Neural cell (in vitro differentiated cells): ENCODE results near the gene NIF3L1. TPM values are rescaled to one million over a fixed set of nuclear protein-coding genes. Genes with fewer than 3 reads are reported as not detected.

Experiments used
- H2AFZ ChIP-seq: fragments of 200-600, 300-800 bp; sonication (generic), shearing (Covaris generic); 2 replicates; pipeline ENCODE4 v1.6.0; 2014; ENCODE audit warnings: low read depth, mild to moderate bottlenecking, antibody characterized with exemption, low read length, moderate library complexity
- H3F3A ChIP-seq: fragments of 200-600 bp; shearing (Covaris generic); 2 replicates; pipeline ENCODE4 v1.6.1; 2016; ENCODE audit warnings: mild to moderate bottlenecking, moderate library complexity, mixed read lengths, antibody characterized with exemption, low read length; ENCODE audit not compliant: insufficient read depth, poor library complexity, severe bottlenecking
- H3K27ac ChIP-seq: fragments of 200-600, 300-800 bp; sonication (generic), shearing (Covaris generic); 2 replicates; pipeline ENCODE4 v1.5.1; 2014; ENCODE audit warnings: mild to moderate bottlenecking, low read length, moderate library complexity
- H3K27me3 ChIP-seq: fragments of 300-800, 200-600 bp; sonication (generic), shearing (Covaris generic); 2 replicates; pipeline ENCODE4 v1.6.0; 2014; ENCODE audit warnings: mild to moderate bottlenecking, low read depth, low read length, moderate library complexity; ENCODE audit not compliant: insufficient read depth
- H3K36me3 ChIP-seq: fragments of 300-800, 200-600 bp; sonication (generic), shearing (Covaris generic); 2 replicates; pipeline ENCODE4 v1.5.1; 2014; ENCODE audit warnings: mild to moderate bottlenecking, antibody characterized with exemption, low read length, moderate library complexity; ENCODE audit not compliant: insufficient read depth
- H3K4me2 ChIP-seq: fragments of 300-800, 200-600 bp; sonication (generic), shearing (Covaris generic); 2 replicates; pipeline ENCODE4 v1.6.0; 2014; ENCODE audit warnings: mild to moderate bottlenecking, low read length
- H3K4me3 ChIP-seq: fragments of 300-800, 200-600 bp; sonication (generic), shearing (Covaris generic); 2 replicates; pipeline ENCODE4 v1.5.1; 2014; ENCODE audit warnings: mild to moderate bottlenecking, low read length, moderate library complexity
- H3K79me2 ChIP-seq: fragments of 200-600 bp; shearing (Covaris generic); replicated peaks from 2 replicates; pipeline ENCODE4 v1.6.0; 2014; ENCODE audit warnings: mild to moderate bottlenecking, low read length, moderate library complexity; ENCODE audit not compliant: insufficient read depth
- H3K9ac ChIP-seq: fragments of 300-800, 200-600 bp; sonication (generic), shearing (Covaris generic); 2 replicates; pipeline ENCODE4 v1.6.1; 2016; ENCODE audit warnings: mild to moderate bottlenecking, low read length, mixed read lengths
- H3K9me2 ChIP-seq: fragments of 200-600 bp; shearing (Covaris generic); 2 replicates; pipeline ENCODE4 v1.6.1; 2016; ENCODE audit warnings: mild to moderate bottlenecking, low read length, mixed read lengths; ENCODE audit not compliant: insufficient read depth
- H3K9me3 ChIP-seq: fragments of 200-600, 300-800 bp; sonication (generic), shearing (Covaris generic); 2 replicates; pipeline ENCODE4 v1.6.1; 2016; ENCODE audit warnings: mild to moderate bottlenecking, mixed run types, low read length, moderate library complexity, mixed read lengths
- H4K20me1 ChIP-seq: fragments of 200-600 bp; shearing (Covaris generic); 2 replicates; pipeline ENCODE4 v1.6.1; 2016; ENCODE audit warnings: mild to moderate bottlenecking, mixed run types; ENCODE audit not compliant: insufficient read depth
- EP300 ChIP-seq: fragments of 450-650 bp; conservative IDR thresholded peaks from 2 replicates; pipeline ENCODE4 v1.6.1; 2014; ENCODE audit warnings: antibody characterized with exemption, mild to moderate bottlenecking, moderate library complexity; ENCODE audit not compliant: poor library complexity, severe bottlenecking
- EZH2 ChIP-seq: fragments of 200-600, 300-800 bp; shearing (Covaris generic), sonication (generic); IDR thresholded peaks from 2 replicates; pipeline ENCODE4 v1.6.1; 2014; ENCODE audit warnings: antibody characterized with exemption, low read length, borderline replicate concordance, mild to moderate bottlenecking; ENCODE audit not compliant: insufficient read depth, poor library complexity, severe bottlenecking
- MXI1 ChIP-seq: fragments of 450-650 bp; conservative IDR thresholded peaks from 2 replicates; pipeline ENCODE4 v1.6.1; 2014; ENCODE audit warnings: antibody characterized with exemption, mild to moderate bottlenecking; ENCODE audit not compliant: poor library complexity, severe bottlenecking
- POLR2AphosphoS5 ChIP-seq: IDR thresholded peaks from 2 replicates; pipeline ENCODE4 v1.6.1; 2012
- RAD21 ChIP-seq: fragments of 450-650 bp; conservative IDR thresholded peaks from 2 replicates; pipeline ENCODE4 v1.6.1; 2014; ENCODE audit warnings: antibody characterized with exemption, mild to moderate bottlenecking, moderate library complexity
- SMC3 ChIP-seq: fragments of 450-650 bp; conservative IDR thresholded peaks from 2 replicates; pipeline ENCODE4 v1.6.1; 2014; ENCODE audit warnings: antibody characterized with exemption, mild to moderate bottlenecking, moderate library complexity; ENCODE audit not compliant: poor library complexity
- TAF1 ChIP-seq: IDR thresholded peaks from 2 replicates; pipeline ENCODE4 v1.6.1; 2012; ENCODE audit warnings: low read depth
- polyA plus RNA-seq: library from polyadenylated mRNA; depleted of rRNA; stranded (reverse); fragments of >200 nt; gene quantifications from 2 replicates; pipeline ENCODE4 v1.2.3, GENCODE V29; 2014
- TF ChIP-seq, protein P1 (sequence below): fragments of 450-650 bp; IDR thresholded peaks from 2 replicates; pipeline ENCODE4 v1.5.1; 2014; ENCODE audit warnings: antibody characterized with exemption, mild to moderate bottlenecking, moderate library complexity; ENCODE audit not compliant: poor library complexity, severe bottlenecking
- TF ChIP-seq, protein P2 (sequence below): IDR thresholded peaks from 2 replicates; pipeline ENCODE4 v1.6.1; 2012; ENCODE audit warnings: borderline replicate concordance

NIF3L1 gene
- polyA plus RNA-seq, 1 donor from 2014 or later: 74.8 TPM

DNA sequence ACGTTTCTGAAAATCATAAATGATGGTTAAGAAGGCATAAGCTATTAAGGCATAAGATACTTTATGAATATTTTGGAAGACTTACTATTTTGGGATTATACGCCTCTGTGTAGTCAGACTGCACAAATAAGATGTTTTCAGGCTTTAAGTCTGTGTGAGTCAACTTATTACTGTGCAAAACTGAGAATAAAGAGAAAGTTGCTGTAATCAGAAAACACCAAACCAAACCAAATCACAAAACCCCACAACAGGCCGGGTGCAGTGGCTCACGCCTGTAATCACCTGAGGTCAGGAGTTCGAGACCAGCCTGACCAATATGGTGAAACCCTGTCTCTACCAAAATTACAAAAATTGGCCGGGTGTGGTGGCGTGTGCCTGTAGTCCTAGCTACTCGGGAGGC, 32.4 kb upstream of the NIF3L1 start:
- H4K20me1 ChIP-seq: peaks cover 51% of the 10 kb centered on the region
- no peak for TF ChIP-seq MXI1
- no peak for TF ChIP-seq RAD21
- no peak for TF ChIP-seq EZH2
- no peak for TF ChIP-seq EP300
- no peak for TF ChIP-seq POLR2AphosphoS5
- TF ChIP-seq, protein P1, sequence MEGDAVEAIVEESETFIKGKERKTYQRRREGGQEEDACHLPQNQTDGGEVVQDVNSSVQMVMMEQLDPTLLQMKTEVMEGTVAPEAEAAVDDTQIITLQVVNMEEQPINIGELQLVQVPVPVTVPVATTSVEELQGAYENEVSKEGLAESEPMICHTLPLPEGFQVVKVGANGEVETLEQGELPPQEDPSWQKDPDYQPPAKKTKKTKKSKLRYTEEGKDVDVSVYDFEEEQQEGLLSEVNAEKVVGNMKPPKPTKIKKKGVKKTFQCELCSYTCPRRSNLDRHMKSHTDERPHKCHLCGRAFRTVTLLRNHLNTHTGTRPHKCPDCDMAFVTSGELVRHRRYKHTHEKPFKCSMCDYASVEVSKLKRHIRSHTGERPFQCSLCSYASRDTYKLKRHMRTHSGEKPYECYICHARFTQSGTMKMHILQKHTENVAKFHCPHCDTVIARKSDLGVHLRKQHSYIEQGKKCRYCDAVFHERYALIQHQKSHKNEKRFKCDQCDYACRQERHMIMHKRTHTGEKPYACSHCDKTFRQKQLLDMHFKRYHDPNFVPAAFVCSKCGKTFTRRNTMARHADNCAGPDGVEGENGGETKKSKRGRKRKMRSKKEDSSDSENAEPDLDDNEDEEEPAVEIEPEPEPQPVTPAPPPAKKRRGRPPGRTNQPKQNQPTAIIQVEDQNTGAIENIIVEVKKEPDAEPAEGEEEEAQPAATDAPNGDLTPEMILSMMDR: no peak
- TF ChIP-seq TAF1: no peak
- H3K27me3 ChIP-seq: no peaks in the 10 kb centered on the region
- peaks cover 4% of the 10 kb centered on the region for H3F3A ChIP-seq
- no peak overlapping the region for H3K27ac ChIP-seq
- H3K4me3 ChIP-seq: no peak overlapping the region
- H3K79me2 ChIP-seq: peaks cover 62% of the 10 kb centered on the region
- H3K9me3 ChIP-seq: no peaks in the 10 kb centered on the region
- no peak overlapping the region for H3K9ac ChIP-seq
- peaks cover 17% of the 10 kb centered on the region for H3K36me3 ChIP-seq
- no peak overlapping the region for H3K4me2 ChIP-seq
- H3K9me2 ChIP-seq: no peaks in the 10 kb centered on the region
- no peak overlapping the region for H2AFZ ChIP-seq

DNA sequence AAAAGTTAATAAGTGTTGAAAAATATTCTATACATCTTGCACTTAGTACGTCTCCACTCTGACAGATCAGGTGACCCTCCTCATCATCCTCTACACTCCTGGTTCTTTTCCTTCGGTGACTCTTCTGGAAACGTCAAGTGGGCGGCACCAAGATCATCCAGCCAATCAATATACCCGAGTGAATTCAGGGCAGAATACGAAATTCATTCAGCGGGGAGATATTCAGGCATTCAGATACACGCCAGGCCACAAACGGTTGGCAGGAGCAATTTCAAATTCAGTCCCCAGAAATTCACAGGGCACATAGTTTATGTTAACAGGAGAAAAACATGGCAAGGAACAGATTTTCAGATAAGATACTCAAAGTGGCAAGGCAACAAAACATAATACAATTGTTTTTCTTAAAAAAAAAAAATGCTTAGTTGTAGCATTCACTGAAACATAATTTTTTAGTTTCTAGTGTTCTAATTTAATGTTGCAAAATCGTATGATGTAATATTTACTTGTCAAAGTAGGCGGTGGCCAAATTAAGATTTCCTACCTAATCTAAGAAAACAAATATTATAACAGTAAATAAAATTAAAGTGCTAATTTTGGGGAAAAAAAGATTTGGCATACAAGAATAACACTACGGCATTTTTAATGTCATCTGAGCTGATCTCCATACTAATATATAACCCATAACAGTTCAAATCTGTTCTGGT, 28.9 kb upstream of the NIF3L1 start:
- peaks cover 54% of the 10 kb centered on the region for H4K20me1 ChIP-seq
- H3K79me2 ChIP-seq: peaks cover 80% of the 10 kb centered on the region
- H3K27me3 ChIP-seq: no peaks in the 10 kb centered on the region
- H3K9me3 ChIP-seq: no peaks in the 10 kb centered on the region
- no peak overlapping the region for H3K9ac ChIP-seq
- peaks cover 4% of the 10 kb centered on the region for H3F3A ChIP-seq
- H3K36me3 ChIP-seq: peaks cover 13% of the 10 kb centered on the region
- H3K9me2 ChIP-seq: no peaks in the 10 kb centered on the region
- peak overlapping the region; percentile 87 for H3K4me2 ChIP-seq
- TF ChIP-seq EZH2 (no peak), EP300 (no peak), MXI1 (no peak), SMC3 (no peak), RAD21 (no peak)
- TF ChIP-seq, protein P2, sequence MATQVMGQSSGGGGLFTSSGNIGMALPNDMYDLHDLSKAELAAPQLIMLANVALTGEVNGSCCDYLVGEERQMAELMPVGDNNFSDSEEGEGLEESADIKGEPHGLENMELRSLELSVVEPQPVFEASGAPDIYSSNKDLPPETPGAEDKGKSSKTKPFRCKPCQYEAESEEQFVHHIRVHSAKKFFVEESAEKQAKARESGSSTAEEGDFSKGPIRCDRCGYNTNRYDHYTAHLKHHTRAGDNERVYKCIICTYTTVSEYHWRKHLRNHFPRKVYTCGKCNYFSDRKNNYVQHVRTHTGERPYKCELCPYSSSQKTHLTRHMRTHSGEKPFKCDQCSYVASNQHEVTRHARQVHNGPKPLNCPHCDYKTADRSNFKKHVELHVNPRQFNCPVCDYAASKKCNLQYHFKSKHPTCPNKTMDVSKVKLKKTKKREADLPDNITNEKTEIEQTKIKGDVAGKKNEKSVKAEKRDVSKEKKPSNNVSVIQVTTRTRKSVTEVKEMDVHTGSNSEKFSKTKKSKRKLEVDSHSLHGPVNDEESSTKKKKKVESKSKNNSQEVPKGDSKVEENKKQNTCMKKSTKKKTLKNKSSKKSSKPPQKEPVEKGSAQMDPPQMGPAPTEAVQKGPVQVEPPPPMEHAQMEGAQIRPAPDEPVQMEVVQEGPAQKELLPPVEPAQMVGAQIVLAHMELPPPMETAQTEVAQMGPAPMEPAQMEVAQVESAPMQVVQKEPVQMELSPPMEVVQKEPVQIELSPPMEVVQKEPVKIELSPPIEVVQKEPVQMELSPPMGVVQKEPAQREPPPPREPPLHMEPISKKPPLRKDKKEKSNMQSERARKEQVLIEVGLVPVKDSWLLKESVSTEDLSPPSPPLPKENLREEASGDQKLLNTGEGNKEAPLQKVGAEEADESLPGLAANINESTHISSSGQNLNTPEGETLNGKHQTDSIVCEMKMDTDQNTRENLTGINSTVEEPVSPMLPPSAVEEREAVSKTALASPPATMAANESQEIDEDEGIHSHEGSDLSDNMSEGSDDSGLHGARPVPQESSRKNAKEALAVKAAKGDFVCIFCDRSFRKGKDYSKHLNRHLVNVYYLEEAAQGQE: no peak
- TF ChIP-seq, protein P1: no peak
- peak overlapping the region; percentile 98 for H3K4me3 ChIP-seq
- H3K27ac ChIP-seq: no peak overlapping the region
- H2AFZ ChIP-seq: no peak overlapping the region
